ENCODE data around the gene CDH10. TPM values are rescaled to one million over a fixed set of nuclear protein-coding genes. Genes with fewer than 3 reads are reported as not detected.

Gene CDH10
- polyA plus RNA-seq, 2 of the 4 experiments (the other 2 are of a cell fraction), result 0.58 to 0.63 TPM

GRCh38 chr5:24635209-24635608 lies 9.6 kb downstream of the CDH10 start:
- CTCF ChIA-PET, result interaction anchor here (0.9 kb wide), 1 partner anchor 25 kb away, joined by 4 read pairs; no protein-coding TSS in a partner anchor
- no peak for FAIRE-seq
- H3K9me3 ChIP-seq, result no peaks in the 10 kb centered on the region

GRCh38 chr5:24633715-24634325 lies 11.0 kb downstream of the CDH10 start:
- DNase-seq (ENCODE audit: low read depth in 1 of 2, low spot score in 1 of 2), result peak; percentile 11 to 44
- ATAC-seq, result peak in 1 of 2 experiments; percentile 38; a peak in 1 of 6 replicates
- Histone ChIP-seq H3K4me2 (no peak overlapping the region), H3K4me3 (no peak overlapping the region), H3K9me3 (no peaks in the 10 kb centered on the region), H3K27ac (no peak overlapping the region), H3K4me1 (no peaks in the 10 kb centered on the region)
- ChIA-PET CTCF (no interaction called here), POLR2A (no interaction called here)
- FAIRE-seq, result no peak
- 2% methylated on average over 4 of the region's 4 CpGs for WGBS (ENCODE audit: missing lambda C conversion rate)
- TF ChIP-seq POLR2AphosphoS2 (conservative IDR thresholded peaks at IDR 0.05; ENCODE audit: low read length) (no peak), POLR2A (IDR thresholded peaks at IDR 0.05; ENCODE audit: low read length) (no peak), NPAS2 (CRISPR knock-in tag; IDR thresholded peaks at IDR 0.05; ENCODE audit: borderline replicate concordance) (no peak), CEBPB (IDR thresholded peaks at IDR 0.05) (no peak), HEYL (CRISPR knock-in tag; IDR thresholded peaks at IDR 0.05) (no peak), BCL3 (IDR thresholded peaks at IDR 0.05) (no peak), CHD2 (IDR thresholded peaks at IDR 0.05; ENCODE audit: low read length, partially characterized antibody) (no peak), EHMT2 (IDR thresholded peaks at IDR 0.05; ENCODE audit: low read depth) (no peak), CBX2 (IDR thresholded peaks at IDR 0.05; ENCODE audit: borderline replicate concordance, low read depth) (no peak), ZNF302 (CRISPR knock-in tag; IDR thresholded peaks at IDR 0.05) (no peak), ESRRA (IDR thresholded peaks at IDR 0.05; ENCODE audit: borderline replicate concordance, low read length) (no peak), SMC3 (IDR thresholded peaks at IDR 0.05) (peak; percentile 73), FOXS1 (CRISPR knock-in tag; IDR thresholded peaks at IDR 0.05) (no peak), CTCF (IDR thresholded peaks at IDR 0.05) (peak; percentile 74), NFE2L2 (conservative IDR thresholded peaks at IDR 0.05; ENCODE audit: low read length) (no peak), CHD4 (IDR thresholded peaks at IDR 0.05; ENCODE audit: borderline replicate concordance) (no peak), SREBF2 (IDR thresholded peaks at IDR 0.05) (no peak), HOXB13 (CRISPR knock-in tag; IDR thresholded peaks at IDR 0.05; ENCODE audit: low read depth) (no peak), EHF (CRISPR knock-in tag; IDR thresholded peaks at IDR 0.05) (no peak)

More at GRCh38 chr5:24635209-24635608, 9.6 kb downstream of the CDH10 start:
- TF ChIP-seq JUNB (IDR thresholded peaks at IDR 0.05), result no peak
- TF ChIP-seq ZFP36 (IDR thresholded peaks at IDR 0.05; ENCODE audit: borderline replicate concordance, partially characterized antibody), result no peak
- TF ChIP-seq ELK1 (IDR thresholded peaks at IDR 0.05; ENCODE audit: low read depth, low read length), result no peak
- TF ChIP-seq CBX8 (IDR thresholded peaks at IDR 0.05), result no peak
- TF ChIP-seq PBX3 (IDR thresholded peaks at IDR 0.05), result no peak
- no peak for TF ChIP-seq PHF8 (IDR thresholded peaks at IDR 0.05; ENCODE audit: borderline replicate concordance, low read depth)
- no peak for TF ChIP-seq RNF2 (IDR thresholded peaks at IDR 0.05; ENCODE audit: borderline replicate concordance, low read depth)
- TF ChIP-seq EP300 (IDR thresholded peaks at IDR 0.05), result no peak
- no peak for TF ChIP-seq RAD21 (conservative IDR thresholded peaks at IDR 0.05 in 1 of 2, IDR thresholded peaks at IDR 0.05 in 1 of 2)
- no peak for TF ChIP-seq RARB (CRISPR knock-in tag; IDR thresholded peaks at IDR 0.05)
- no peak for TF ChIP-seq HDAC2 (IDR thresholded peaks at IDR 0.05)
- TF ChIP-seq HOXB5 (CRISPR knock-in tag; IDR thresholded peaks at IDR 0.05), result no peak
- TF ChIP-seq CTCF (IDR thresholded peaks at IDR 0.05), result no peak
- no peaks in the 10 kb centered on the region for H3K4me1 ChIP-seq
- no peak overlapping the region for H3K4me2 ChIP-seq
- H3K4me3 ChIP-seq, result no peak overlapping the region
- POLR2A ChIA-PET, result no interaction called here
- H3K27ac ChIP-seq, result no peak overlapping the region
- WGBS (ENCODE audit: missing lambda C conversion rate), result 8% methylated on average over 5 of the region's 5 CpGs
- ATAC-seq (no peak), DNase-seq (ENCODE audit: low read depth in 1 of 2, low spot score in 1 of 2) (no peak)

Measured in A549 (cell line).